IPS-18c (cell line): ENCODE data around the gene GTF3A.
"Not testable (repeated sequence)": the region's sequence is repeated elsewhere in the genome, so short reads cannot be mapped to it uniquely, and the experiment has no call there.

Experiments used
- H3K4me3 ChIP-seq: 2 replicates; pipeline ENCODE4 v1.7.0; 2013; ENCODE audit warnings: low read depth, mild to moderate bottlenecking, low read length, moderate library complexity; ENCODE audit not compliant: insufficient read depth
- H3K9me3 ChIP-seq: one replicate; pipeline ENCODE4 v1.6.1; 2013; ENCODE audit warnings: mild to moderate bottlenecking, low read length, moderate library complexity; ENCODE audit not compliant: control insufficient read depth, insufficient read depth

The GTF3A gene

DNA sequence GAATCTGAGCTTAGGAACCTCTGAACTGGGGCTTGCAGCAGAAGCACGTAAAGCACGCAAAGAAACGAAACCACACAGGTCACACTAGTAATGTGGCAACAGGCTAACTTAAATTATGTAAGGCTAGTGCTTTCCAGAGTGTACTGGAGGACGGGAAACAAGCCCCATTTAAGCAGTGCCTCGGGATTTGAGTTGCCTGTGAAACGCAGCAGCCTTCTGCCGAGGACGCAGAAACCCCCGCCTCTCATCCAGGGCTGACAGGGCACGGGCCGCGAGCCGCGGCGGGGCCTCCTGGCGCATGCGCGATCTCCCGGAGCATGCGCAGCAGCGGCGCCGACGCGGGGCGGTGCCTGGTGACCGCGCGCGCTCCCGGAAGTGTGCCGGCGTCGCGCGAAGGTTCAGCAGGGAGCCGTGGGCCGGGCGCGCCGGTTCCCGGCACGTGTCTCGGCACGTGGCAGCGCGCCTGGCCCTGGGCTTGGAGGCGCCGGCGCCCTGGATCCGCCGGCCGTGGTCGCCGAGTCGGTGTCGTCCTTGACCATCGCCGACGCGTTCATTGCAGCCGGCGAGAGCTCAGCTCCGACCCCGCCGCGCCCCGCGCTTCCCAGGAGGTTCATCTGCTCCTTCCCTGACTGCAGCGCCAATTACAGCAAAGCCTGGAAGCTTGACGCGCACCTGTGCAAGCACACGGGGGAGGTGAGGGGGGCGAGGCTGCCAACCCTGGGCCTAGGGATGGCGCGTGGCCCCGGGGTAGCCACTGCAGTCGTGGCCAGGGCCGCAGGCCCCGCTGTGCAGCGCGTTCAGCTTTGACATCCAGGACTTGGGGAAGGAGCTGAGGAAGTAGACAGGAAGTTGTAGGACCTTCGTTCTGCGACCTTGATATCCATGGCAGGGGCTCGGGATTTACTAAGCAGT lies at the start of gene GTF3A:
TSS of gene GTF3A (plus strand) at position 374 of the 912 bp plus-strand sequence.
- Histone ChIP-seq H3K9me3 (no peaks in the 10 kb centered on the region), H3K4me3 (peak within 1 kb of the TSS; percentile 83)

DNA sequence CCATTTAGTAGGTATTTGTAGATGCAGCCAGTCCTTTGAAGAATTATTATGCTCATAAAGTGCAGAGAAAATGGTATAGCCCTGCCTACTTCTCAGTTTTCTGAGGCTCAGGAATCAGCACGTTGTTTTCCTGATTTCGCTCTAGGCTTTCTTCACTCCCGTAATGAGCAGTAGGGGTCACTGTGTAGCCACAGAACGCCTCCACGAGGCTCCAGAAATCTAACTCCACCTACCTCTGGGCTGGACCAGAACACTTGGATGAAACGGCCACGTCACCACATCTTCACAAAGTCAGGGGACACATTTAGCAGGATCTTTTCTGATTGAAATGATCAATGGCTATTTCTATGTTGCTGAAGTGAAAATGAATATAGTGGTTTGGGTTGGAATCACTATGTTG lies 49.8 kb upstream of the GTF3A start:
- Histone ChIP-seq H3K4me3 (no peak overlapping the region), H3K9me3 (no peaks in the 10 kb centered on the region)

DNA sequence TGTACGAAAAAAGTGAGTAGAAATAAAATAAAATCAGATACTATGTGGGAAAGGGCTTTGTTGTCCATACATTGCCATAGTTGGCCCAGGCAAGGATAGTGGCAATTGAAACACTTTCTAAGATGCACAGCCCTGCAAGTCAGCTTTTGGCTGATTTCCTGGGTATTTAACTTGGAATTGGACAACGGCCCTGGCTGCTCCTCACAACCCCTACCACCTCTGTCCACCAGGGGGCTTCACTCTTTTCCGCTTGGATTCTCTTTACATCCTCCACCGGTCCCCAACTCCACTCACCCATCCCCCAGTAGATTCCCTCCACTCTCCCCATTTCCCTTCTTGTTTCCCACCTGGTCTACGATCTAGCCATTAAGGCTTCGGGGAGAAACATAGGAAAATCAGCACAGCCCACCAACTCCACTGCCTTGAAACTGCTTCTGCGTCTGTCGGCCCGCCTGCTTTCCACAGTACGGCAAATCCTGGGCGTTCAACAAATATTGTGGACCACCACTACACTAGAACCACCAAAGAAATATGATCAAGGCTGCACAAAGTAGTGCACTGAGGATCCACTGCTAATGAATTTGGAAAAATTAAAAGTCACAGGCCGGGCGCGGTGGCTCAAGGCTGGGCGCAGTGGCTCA lies 48.6 kb upstream of the GTF3A start:
- Histone ChIP-seq H3K4me3 (no peak overlapping the region), H3K9me3 (no peaks in the 10 kb centered on the region)

DNA sequence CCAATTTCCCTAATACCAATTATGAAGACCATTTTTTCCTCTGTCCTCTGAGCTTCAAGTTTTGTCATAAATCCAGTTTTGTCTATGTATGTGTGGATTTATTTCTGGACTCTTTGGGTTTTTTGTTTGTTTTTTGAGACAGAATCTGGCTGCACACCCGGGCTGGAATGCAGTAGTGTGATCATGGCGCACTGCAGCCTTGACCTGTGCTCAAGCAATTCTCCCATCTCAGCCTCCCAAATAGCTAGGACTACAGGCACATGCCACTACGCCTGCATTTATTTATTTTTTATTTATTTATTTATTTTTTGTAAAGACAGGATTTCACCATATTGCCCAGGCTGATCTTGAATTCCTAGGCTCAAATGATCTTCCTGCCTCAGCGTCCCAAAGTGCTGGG lies 45.3 kb upstream of the GTF3A start:
- no peak overlapping the region for H3K4me3 ChIP-seq
- no peaks in the 10 kb centered on the region for H3K9me3 ChIP-seq

DNA sequence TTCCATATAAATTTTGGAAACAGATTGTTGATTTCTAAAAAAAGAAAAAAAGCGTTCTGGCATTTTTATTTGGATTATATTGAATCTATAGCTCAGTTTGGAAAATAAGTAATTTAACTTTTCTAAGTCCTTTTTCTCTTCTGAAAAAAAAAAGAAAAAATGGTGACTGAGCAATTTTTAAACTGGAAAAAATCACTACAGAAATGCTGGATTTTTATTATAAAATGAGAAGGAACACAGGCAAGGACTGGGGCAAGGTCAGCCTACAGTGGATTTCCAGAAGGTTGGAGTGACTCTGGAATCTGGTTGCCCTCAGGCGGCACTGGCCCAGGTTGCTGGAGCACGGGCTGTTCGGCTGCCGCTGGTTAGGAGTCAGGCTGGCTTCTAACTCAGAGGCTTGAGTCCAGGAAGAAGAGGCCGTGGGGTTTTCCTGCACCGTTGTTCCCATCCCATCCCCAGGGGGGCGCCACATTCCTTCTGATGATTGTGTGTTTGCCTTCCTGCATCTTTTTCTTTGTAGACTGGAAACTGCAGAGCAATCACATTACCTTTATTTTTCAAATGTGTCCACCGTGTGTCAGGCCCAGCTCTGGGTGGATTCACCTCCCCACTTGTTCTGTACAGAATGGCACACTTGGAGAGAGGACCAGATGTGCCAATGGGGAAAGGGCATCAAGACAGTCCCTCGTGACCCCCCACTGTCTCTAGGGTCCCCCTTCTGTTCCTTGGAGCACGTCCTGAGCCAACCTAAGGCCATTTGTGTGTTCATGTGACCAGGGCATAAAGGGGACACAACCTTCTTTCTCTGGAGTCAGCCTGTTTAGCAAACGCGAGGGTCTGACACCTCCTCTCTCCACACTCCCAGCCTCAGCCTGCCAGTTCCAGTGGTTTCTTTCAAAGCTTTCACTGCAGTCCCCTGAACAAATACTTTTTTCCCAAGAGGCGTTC lies 44.5 kb upstream of the GTF3A start:
- no peaks in the 10 kb centered on the region for H3K9me3 ChIP-seq
- no peak overlapping the region for H3K4me3 ChIP-seq

DNA sequence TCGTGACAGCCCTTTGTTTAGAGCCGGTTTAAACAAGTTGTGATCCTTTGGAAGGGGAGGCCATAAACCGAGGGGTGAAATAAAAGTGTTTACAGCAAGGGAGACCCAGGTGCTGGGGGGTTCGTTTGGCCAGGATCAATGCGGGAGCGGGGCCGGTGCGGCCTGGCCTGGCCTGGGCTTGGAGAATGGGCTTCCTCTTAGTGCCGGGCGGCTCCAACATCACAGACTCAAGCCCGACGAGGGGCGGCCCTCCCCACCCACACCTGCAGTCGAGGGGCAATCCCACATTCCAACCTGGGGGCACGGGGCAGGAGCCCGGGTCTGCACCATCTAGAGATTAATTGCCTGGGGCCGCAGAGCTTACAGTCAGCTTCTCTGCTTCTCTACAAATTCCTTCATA lies 42.8 kb upstream of the GTF3A start:
- H3K4me3 ChIP-seq, result no peak overlapping the region
- H3K9me3 ChIP-seq, result no peaks in the 10 kb centered on the region

DNA sequence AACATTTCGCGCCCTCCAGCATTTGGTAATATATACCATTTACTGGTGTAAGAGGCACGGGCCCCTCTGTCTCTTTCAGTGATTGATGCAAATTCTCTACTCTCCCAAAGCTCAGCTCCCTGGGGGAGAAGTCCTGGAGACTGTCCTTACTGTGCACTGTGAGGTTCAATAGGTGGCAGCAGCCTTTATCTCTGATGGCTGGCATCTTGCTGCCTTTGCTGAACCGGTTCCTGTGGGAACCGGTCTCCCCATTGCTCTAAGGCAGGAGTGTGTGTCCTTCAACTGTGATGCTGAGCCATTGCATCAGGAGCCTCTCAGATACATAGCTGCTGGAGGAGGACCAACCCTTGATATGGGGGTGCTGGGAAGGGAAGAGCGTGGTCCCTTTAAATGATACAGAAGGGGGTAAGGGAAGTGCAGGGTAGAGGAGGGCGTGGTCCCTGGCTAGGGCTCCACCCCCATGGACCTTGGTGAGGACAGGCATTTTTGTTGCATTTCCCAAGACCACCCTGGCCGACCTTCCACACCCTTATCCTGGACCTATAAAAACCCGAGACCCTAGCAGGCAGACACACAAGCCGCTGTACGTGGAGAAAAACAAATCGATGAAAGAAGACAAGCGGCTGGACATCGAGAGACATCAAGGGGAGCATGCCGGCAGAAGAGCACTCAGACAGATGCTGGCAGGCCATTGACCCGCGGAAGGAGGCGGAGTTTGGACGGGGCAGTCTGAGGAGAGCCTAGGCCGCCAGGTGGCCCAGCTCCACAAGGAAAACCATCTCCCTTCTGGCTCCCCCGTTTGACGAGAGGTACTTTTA lies 41.1 kb upstream of the GTF3A start:
- Histone ChIP-seq H3K4me3 (no peak overlapping the region), H3K9me3 (no peaks in the 10 kb centered on the region)

DNA sequence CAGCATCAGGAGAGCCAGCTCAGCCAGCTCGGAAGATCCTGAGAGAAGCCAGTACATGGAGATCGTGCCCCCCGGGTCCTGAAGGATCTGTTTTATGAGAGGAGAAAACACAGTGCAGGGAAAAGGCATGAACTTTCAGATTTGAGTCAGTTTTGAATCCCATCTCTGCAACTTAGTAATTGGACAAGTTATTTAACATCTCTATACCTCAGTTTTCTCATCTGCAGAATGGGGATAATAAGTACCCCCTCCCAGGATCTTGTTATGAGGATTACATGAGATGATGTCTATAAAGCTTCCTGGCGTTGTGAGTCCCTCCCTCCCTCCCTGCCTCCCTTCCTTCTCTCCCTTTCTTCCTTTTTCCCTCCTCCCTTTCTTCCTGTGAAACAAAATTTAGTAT lies 40.1 kb upstream of the GTF3A start:
- Histone ChIP-seq H3K4me3 (no peak overlapping the region), H3K9me3 (no peaks in the 10 kb centered on the region)

DNA sequence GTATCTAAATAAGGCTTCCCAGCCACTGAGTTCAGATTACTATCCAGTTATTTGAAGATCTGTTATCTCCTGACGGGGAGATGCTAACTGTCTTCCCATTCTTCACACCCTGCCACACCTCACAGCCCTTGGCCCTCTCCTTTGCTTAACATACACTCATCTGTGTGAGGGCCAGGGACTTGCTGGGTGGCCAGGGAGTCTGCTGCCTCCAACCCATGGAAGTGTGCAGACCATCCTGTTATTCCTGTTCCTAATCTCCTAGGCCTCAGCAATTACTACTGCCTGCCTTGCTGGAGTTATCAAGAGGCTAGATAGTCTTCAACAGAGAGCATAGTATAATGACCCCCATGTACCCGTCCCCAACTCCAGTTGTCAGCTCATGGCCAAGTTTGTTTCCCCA lies 36.2 kb upstream of the GTF3A start:
- Histone ChIP-seq H3K4me3 (no peak overlapping the region), H3K9me3 (no peaks in the 10 kb centered on the region)

DNA sequence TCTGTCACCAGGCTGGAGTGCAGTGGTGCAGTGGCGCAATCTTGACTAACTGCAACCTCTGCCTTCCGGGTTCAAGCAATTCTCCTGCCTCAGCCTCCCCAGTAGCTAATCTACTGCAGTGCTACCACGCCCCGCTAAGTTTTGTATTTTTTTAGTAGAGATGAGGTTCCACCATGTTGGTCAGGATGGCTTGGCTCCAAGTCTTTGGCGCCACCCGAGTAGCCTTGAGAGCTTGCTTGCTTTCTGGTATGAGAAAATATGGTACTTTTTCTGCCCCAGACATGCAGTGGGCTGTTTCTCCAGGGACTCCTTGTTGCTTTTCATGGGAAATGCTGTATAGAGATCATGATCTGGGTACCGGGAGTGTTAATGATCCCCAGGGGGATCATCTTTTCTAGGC lies 34.5 kb upstream of the GTF3A start:
- H3K9me3 ChIP-seq, result no peaks in the 10 kb centered on the region
- no peak overlapping the region for H3K4me3 ChIP-seq

DNA sequence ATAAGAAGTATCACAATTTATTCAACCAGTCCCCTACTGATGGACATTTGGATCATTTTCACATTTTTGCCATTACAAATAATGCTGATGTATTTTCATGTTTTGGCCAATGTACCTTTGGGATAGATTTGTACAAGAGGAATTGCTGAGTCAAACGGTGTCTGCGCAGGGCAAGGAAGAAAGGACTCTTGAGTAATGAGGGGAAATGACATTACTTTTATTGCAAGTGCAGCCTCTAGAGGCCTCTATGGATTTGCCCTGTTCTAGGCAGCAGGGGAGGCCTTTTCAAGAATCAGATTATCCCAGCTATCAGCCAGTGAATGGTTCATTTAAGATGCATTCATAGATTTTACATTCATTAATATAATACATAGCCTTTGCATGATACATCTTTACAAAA lies 32.9 kb upstream of the GTF3A start:
- Histone ChIP-seq H3K9me3 (no peaks in the 10 kb centered on the region), H3K4me3 (no peak overlapping the region)

DNA sequence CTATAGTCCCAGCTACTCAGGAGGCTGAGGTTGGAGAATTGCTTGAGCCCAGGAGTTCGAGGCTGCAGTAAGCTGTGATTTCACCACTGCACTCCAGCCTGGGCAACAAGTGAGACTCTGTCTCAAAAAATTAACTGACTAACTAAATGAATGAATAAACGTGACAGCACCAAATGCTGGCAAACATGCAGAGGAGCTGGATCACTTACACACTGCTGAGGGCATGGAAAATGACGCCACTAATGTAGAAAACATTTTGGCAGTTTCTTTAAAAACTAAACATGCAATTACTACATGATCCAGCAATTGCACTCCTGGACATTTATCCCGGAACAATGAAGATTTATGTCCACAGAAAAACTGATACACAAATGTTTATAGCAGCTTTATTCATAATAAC lies 31.3 kb upstream of the GTF3A start:
- Histone ChIP-seq H3K4me3 (no peak overlapping the region), H3K9me3 (no peaks in the 10 kb centered on the region)

DNA sequence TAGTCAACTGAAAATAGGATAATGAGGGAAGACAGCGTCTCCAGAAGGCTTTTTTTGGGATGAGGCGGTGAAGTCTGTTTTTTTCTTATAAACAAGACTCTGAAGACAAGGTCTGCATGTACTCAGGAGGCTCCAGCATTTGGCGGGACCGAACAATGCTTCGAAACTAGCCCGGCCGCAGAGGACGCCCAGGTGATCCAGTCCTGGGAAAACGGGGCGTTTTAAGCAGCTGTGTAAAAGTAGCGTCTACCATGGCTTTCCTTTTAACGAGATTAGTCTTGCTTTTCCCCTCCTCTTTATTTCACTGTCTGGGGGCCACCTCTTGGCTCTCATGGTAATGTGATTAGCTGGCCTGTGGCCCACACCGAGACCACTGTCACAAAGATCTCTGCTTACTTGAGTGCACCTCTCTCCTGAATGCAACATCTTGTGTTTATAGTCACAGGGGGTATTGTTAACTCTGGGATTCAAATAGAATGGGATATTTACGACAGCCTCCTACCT lies 29.4 kb upstream of the GTF3A start:
- no peaks in the 10 kb centered on the region for H3K9me3 ChIP-seq

DNA sequence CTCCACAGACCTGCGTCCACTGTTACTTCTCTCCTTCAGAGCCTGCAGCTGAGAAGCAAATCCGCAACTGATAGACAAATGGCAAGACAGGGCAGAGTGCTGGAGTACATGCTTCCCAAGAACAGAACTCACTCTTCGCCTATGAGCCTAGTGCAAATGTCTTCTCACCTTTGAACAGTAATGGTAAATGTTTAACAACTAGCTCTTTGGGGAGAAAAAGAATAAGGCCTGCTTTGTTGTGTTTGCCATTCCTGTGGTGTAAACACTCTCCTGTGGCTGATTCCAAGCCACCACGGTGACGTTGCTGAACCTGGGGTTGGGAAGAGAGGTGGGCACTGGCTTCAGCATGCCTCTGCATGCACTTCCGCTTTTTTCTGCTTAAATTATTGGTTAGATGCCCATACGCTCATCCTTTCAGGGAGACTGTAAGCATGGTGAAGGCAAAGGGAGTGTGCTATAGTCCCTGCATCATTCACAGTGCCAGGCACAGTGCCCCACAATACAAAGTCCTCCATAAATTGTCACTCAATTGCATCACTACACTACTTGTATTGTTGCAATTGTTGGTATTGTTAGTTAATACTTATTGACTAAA lies 28.1 kb upstream of the GTF3A start:
- Histone ChIP-seq H3K4me3 (no peak overlapping the region), H3K9me3 (no peaks in the 10 kb centered on the region)

More for the DNA sequence above, 29.4 kb upstream of the GTF3A start:
- H3K4me3 ChIP-seq, result no peak overlapping the region

DNA sequence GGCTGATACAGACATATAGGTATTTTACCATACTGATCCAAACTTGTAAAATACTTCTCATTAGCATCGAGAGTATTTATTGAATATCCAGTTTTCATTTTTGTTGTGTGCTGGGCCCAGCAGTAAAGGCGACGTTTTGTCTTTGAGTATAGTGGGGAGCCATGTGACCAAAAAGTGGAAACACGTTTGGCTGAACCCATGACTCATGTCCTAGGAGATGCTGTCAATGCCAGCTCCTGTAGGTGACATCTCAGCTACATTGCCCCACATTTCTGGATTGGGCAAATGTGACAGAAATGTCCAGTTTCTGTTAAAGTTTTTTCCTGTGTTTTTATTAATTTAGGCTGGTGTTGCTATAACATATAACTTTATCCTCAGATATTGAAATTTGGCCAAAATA lies 26.1 kb upstream of the GTF3A start:
- no peak overlapping the region for H3K4me3 ChIP-seq
- H3K9me3 ChIP-seq, result no peaks in the 10 kb centered on the region

DNA sequence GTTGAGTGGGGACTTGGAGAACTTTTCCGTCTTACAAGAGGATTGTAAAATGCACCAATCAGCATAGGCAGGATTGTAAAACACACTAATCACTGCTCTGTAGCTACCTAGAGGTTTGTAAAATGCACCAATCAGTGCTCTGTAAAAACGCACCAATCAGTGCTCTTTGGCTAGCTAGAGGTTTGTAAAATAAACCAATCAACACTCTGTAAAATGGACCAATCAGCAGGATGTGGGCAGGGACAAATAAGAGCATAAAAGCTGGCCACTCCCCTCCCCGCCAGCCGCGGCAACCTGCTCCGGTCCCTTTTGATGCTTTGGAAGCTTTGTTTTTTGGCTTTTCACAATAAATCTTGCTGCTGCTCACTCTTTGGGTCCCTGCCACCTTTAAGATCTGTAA lies 24.0 kb upstream of the GTF3A start:
- not testable (repeated sequence) for H3K9me3 ChIP-seq, H3K4me3 ChIP-seq
